ENCODE results near the gene CHRNG.

The CHRNG gene

GRCh38 chr2:232540441-232541041 is 1.0 kb downstream of the CHRNG start:
- DNase-seq (ENCODE audit: low read depth), result no peak
- H3K4me3 ChIP-seq (ENCODE audit: low read depth, low read length), result no peak overlapping the region
- TF ChIP-seq CTCF (IDR thresholded peaks at IDR 0.05; ENCODE audit: control insufficient read depth, extremely low read depth, insufficient read depth), result no peak

GRCh38 chr2:232541195-232541960 is 1.9 kb downstream of the CHRNG start:
- TF ChIP-seq CTCF (IDR thresholded peaks at IDR 0.05; ENCODE audit: control insufficient read depth, extremely low read depth, insufficient read depth), result no peak
- H3K4me3 ChIP-seq (ENCODE audit: low read depth, low read length), result no peak overlapping the region
- no peak for DNase-seq (ENCODE audit: low read depth)

GRCh38 chr2:232541961-232542714 is 2.6 kb downstream of the CHRNG start:
- TF ChIP-seq CTCF (IDR thresholded peaks at IDR 0.05; ENCODE audit: control insufficient read depth, extremely low read depth, insufficient read depth), result no peak
- H3K4me3 ChIP-seq (ENCODE audit: low read depth, low read length), result no peak overlapping the region
- no peak for DNase-seq (ENCODE audit: low read depth)

GRCh38 chr2:232542715-232543467 is 3.4 kb downstream of the CHRNG start:
- no peak for DNase-seq (ENCODE audit: low read depth)
- H3K4me3 ChIP-seq (ENCODE audit: low read depth, low read length), result no peak overlapping the region
- TF ChIP-seq CTCF (IDR thresholded peaks at IDR 0.05; ENCODE audit: control insufficient read depth, extremely low read depth, insufficient read depth), result no peak

- DNase-seq (ENCODE audit: low read depth), result no peak
- no peak overlapping the region for H3K4me3 ChIP-seq (ENCODE audit: low read depth, low read length)
- TF ChIP-seq CTCF (IDR thresholded peaks at IDR 0.05; ENCODE audit: control insufficient read depth, extremely low read depth, insufficient read depth), result no peak
Observed at GRCh38 chr2:232543491-232543890, 4.0 kb downstream of the CHRNG start.

GRCh38 chr2:232543928-232544631 is 4.6 kb downstream of the CHRNG start:
- TF ChIP-seq CTCF (IDR thresholded peaks at IDR 0.05; ENCODE audit: control insufficient read depth, extremely low read depth, insufficient read depth), result no peak
- no peak overlapping the region for H3K4me3 ChIP-seq (ENCODE audit: low read depth, low read length)

More at GRCh38 chr2:232543928-232544631, 4.6 kb downstream of the CHRNG start:
- DNase-seq (ENCODE audit: low read depth), result no peak
